ENCODE results near the gene GNG13.
"Not testable (repeated sequence)": the region's sequence is repeated elsewhere in the genome, so short reads cannot be mapped to it uniquely, and the experiment has no call there.

Gene GNG13, protein sequence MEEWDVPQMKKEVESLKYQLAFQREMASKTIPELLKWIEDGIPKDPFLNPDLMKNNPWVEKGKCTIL

DNA sequence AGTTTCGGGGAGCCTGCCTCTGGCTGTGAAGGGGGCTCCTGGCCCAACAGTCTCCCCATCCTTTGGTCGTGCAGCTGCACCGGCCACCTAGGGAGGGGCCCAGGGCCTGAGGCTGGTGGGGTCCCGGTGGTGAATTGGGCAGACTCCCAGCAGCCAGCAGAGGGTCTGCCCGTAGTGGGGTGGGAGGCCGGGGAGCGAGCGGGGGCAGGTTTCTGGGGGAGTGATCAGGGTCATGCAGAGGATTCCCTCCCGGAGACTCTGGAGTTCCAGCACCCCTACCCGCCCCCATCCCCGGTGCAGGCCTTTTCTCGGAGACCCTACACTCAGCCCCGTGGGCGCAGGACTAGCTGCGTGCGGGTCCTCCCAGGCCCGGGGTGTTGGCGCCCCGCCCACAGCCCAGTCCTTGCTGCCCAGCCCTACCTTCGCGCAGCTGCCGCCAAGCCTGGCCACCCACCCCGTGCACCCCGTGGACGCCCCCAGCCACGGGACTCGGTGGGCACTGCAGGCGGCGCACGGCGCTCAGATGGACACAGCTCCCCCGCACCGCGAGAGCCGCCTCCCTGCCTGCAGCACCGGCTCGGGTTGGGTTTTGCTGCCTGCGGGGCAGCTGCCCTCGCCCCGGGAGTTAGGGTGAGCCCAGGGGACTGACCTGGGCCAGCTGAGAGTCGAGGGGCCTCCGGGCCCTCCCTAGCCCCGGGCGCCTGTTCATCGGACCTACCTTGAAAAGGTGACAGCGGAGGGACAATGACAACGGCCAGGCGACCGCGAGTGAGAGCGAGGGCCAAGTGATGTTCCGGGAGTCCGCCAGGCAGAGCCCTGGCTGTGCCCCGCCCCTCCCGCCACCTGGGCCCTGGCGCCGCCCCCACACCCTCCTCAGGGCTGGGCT is at the start of gene GNG13:
Gene GNG13 (minus strand): TSS at position 787 of the 886 bp plus-strand sequence. CDS start 1,657 bp downstream, outside the sequence.
- DNase-seq = no peak

DNA sequence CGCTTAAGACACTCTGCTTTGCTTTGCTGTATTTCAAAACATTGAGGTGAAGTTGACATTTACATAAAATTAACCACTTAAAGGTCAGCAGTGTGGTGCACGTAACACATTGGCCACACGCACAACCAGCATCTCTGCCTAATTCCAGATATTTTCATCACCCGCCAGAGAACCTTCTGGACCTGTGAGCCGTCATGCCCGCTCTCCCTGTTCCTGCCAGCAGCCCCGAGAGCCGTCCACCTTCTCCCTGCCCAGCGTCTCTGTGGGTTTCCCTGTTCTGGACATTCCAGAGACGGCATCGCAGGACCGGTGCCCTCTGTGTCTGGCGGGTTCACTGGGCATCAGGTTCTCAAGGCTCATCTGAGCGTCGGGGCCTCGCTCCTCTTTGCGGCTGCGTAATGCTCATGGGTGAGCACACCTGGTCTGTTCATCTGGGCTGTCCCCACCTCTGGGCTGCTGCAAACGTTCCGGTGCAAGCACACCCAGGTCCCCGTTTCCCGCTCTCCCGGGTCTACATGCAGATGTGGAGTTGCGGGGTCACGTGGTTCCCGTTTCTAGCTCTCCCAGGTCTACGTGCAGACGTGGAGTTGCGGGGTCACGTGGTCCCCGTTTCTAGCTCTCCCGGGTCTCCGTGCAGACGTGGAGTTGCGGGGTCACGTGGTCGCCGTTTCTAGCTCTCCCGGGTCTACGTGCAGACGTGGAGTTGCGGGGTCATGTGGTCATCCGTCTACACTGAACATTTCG is 48.1 kb upstream of the GNG13 start:
- DNase-seq = no peak

DNA sequence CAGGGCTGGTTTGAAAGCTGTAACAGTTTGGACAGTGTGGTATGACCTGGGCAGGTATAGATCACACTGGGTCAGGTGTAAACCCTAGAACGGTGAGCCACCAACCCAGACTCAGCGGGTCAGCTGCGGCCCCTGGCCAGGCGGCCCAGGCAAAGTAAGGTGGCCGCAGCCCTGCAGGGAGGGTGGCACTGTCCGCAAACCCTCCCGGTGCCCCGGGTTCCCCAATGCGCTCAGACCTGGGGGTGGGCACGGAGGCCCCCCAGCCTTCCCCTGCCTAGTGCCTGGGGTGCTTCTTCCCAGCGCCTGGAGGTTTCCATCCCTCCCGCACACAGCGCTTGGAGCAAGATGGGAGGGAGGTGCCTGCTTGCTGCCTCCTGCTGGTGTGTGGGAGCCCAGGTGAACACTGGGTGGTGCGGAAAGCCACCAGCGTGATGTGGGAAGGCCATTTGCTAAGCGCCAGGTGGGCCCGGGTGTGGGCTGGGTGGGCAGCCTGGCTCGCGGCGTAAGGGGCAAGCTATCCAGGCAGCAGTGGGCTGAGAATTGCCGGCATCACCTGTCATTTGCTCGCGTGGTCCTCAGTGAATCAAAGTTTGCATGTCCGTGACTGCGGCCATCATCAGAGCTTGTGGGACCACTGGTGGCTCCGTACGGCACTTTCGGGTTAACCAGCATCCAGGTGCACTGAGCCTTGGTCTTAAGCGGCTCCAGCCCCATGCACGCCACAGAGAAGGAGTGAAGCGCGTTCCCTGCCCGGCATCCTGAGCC is 47.3 kb upstream of the GNG13 start:
- DNase-seq = no peak

DNA sequence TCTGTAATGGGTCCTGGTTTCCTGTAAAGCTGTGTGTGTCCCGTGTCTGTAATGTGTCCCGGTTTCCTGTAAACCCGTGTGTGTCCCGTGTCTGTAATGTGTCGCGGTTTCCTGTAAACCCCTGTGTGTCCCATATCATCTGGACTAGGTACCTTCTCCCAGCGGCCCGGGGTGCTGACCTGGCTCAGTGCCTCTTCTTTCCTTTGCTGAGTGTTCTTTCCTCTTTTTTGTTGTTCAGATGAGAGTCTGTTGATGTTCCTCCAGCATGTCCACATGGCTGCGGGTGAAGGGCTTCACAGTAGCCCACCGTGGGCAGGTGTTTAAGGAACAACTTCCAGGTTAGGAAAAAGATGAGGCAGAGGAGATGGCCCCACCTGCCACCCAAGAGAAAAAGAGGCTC is 46.6 kb upstream of the GNG13 start:
- no peak for DNase-seq

DNA sequence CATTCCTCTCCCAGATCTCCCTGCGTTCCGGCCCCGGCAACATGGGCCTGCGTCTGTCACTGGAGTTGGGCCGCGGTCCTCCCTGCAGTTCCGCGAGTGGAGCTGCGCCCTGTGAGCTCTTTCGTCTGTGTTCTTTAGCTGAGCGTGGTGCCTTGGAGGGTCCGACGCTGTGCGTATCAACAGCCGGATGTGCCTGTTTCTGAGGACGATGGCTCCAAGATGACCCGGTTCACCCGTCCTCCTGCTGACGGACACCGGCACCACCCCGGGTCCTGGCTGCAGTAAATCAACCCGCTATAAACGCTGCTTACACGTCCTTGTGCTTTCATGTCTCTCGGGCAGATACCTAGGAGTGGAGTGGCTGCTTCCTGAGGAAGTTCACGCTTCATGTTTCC is 44.8 kb upstream of the GNG13 start:
- no peak for DNase-seq

DNA sequence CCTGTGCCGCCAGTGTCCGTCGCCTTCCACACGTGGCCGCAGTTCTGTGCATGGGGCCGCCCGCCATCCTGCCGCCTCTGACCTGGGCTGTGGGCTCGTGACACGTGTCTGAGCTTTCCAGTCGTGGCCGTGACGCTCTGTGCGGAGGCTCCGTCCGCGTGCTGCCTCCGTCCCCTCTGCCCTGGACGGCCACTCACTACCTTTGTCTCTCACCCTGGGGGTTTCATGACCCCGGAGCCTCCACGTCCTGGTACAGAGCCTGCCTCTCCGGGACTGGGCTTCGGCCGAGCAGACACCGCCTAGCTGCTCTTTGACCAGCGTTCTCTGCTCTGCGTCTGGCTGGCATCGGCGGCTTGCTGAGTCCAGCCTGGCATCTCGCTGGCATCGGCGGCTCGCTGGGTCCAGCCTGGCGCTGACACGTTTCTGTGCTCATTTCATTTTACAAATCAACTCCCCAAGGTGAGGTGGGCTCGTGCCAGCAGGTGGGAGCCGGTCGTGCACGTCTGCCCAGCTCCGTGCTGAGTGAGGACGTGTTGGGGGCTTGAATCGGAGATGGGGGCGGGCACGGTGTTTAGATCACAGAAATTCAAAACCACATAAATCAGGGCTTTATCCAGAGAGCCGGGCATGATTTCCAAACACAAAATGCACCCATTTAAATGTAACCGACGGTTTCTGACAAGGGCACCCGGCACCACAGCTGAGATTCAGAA is 44.3 kb upstream of the GNG13 start:
- DNase-seq = no peak

DNA sequence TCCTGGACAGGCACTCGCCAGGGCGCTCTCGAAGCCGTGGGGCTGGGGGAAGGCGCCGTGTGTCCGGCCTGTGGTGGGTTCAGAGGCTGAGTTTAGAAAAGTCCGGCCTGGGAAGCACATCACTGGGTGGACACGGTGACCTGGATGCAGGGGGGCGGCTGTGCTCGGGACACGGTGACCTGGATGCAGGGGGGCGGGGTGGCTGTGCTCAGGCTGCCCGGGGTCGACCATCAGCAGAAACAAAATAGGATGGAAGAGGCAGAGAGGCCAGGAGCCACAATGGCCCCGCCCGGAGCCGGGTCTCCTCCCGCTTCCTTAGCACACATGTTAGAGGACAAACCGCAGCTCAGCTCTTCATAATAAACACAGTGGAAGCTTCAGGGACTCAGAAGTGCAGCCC is 43.2 kb upstream of the GNG13 start:
- DNase-seq = no peak

DNA sequence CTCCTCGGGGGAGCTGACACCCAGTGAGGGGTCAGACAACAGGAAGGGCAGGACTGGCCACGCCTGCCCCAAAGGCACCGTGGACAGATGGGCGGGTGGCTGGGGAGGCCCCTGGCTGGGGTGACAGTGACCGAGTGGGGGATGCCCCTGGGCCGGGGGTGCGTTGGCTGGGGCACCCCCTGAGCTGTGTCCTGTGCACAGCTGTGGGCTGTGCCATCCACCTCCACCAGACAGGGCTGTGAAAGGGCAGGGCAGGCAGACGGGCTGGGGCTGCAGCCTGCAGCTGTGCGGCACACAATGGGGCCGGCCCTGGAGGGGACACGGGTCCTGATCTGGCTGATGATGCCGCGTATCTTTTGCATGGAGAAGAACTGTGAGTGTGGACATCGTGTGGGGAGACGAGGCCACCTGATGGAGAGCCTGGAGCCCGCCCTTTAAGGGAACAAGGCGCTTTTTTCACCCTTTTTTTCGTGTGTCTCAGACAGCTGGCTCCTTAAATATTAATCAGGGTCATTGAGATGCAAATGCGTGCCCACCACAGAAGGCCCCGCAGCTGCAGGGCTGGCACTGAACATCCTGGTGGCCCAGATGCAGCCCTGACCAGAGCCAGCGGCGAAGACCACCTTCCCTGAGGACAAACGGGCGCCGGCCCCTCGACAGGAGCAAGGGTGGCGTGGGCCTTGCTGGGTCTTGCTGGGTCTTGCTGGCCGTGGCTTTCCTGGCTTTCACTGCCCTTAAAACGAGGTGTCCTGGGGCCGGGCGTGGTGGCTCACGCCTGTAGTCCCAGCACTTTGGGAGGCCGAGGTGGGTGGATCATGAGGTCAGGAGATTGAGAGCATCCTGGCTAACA is 42.4 kb upstream of the GNG13 start:
- no peak for DNase-seq

DNA sequence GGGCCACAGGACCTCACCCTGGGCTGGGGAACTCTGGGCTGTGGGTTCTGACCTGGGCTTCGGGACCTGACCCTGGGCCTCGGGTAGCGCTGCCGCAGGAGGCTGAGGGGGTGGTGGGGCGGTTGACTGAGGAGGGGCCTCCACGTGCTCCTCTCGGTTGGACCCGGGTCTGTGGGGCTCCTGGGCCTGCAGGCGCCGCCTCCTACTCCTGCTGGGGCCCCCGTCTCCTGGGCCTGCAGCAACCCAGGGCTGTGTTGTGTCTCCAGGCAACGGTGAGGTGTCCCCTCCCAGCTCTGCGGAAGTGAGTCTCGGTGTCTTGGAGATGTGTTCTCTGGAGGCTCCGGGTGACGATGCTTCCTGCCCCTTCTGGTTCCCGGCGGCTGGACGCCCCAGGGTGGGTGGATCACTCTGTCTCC is 41.5 kb upstream of the GNG13 start:
- no peak for DNase-seq

DNA sequence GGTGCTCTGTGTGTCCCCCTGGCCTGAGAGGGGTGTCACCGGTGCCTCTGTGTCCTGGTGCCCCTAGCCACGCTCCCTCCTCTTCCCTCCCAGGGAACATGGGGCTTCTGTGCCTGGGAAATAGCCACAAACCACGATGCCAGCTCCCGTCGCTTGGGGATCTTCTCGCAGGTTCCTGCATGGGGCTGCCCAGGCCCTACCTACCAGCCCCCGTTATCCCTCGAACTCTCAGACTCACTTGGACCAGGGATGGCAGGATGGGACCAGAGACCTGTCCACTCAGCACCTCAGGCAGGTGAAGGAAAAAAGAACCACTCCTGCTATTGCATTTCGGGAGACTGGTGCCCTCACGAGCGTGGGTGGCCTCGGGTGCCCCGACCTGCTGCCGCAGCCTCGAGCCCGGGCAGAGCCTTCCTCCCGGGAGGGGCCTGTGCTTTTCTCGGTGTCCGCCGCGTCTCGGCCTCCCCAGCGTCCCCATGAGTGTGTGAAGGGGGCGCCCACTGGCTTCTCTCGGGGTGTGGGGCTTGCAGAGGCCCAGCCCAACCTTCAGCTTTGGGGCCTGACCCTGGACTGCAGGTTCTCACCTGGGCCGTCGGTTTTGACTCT is 41.0 kb upstream of the GNG13 start:
- DNase-seq = no peak

DNA sequence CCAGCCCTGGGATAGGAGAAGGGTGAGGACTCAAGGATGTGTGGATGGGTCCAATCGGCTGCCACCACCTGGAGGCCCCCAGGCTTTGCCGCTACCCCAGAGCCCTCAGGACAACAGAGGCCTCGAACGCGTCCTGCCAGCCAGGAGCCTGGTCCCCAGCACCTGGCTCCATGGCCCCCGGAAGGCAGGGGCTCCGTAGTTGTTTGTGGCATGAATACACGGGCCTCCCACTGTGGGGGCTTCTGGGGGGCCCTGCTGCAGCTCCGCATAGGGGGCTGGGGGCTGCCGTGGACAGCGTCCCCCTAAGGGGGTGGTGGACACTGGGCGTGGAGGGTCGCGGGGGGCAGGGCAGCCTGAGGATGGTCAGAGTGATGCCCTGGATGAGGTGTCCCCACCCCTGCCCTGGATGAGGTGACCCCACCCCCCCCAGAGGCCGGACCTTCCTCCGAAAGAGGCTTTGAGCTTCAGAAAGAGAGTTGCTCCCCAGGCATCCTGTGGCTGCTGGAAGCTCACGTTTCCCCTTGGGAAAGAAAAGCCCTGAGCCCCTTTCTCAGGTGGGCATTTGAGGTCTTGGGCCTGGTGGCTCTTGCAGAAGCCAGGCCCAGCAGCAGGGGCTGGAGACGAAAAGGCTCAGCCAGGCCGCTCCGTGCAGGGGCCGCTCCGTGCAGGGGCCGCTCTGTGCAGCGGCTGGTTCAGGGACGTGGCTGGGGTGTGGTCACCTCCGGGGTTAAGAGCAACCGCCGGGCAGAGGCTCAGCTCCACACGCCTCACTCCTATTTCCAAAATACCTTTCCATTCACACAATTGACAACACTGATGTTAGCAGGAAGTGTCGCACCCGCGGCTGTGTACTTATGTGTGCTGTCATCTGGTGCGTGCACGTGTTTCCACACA is 40.3 kb upstream of the GNG13 start:
- DNase-seq = no peak

DNA sequence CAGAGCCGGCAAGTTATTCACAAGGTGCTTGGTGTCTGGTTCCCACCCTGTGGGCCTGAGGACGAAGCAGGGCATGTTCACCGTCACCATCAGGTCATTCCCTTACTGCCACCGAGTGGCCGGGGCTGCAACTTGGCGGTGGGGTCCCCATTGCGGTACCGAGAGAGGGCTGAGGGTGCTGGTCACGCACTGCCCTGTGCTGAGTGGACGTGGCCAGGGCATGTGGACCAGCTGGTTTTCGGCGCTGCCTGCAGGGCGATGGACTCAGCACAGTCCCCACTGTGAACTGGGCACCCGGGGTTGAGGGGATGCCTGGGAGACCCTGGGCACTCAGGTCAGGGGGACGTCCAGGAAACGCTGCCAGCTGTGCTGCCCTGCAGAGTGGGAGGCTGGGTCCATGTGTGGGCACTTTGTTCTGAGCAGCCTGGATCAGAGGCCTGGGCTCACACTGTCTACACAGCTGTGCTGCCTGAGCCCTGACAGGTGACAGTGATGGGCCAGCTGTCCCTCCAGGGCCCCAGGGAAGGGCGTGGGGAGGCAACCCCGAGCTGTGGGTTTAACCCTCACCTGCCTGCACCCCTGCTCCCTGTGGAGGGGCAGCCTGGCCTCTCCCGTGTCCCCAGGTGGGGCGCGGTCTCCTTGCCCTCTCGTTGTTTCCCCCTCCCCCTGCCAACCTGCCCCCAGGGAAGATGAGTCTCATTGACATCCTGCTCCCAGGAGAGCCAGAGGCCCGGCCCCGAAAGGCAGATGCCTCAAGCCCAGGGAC is 39.3 kb upstream of the GNG13 start:
- no peak for DNase-seq

DNA sequence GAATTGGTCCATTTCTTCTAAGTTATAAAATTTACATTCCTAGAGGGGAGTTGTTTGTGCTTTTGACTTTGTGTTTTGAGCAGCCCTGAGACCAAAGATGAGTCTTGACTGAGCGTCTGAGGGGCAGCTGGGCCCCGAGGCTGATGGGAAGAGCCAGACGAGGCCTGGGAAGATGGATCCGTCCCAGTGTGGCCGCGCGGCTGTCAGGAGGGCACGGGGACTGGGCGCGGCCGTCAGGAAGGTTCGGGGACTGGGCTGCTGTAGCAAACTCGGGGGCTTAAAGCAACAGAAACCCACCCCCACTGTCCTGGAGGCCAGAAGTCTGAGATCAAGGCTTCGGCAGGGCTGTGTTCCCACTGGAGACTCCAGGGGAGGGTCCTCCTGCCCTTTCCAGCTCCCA is 38.2 kb upstream of the GNG13 start:
- DNase-seq = no peak

DNA sequence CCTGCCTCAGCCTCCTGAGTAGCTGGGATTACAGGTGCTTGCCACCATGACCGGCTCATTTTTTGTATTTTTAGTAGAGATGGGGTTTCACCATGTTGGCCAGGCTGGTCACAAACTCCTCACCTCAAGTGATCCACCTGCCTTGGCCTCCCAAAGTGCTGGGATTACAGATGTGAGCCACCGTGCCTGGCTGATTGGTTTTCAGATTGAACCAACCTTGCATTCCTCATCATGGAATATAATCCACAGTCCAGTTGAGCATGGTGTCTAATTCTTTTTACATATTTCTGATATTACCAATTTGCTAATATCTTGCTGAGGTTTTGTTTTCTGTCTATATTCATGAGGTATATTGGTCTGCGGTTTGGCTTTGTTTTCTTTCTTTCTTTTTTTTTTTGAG is 36.3 kb upstream of the GNG13 start:
- DNase-seq = not testable (repeated sequence)

DNA sequence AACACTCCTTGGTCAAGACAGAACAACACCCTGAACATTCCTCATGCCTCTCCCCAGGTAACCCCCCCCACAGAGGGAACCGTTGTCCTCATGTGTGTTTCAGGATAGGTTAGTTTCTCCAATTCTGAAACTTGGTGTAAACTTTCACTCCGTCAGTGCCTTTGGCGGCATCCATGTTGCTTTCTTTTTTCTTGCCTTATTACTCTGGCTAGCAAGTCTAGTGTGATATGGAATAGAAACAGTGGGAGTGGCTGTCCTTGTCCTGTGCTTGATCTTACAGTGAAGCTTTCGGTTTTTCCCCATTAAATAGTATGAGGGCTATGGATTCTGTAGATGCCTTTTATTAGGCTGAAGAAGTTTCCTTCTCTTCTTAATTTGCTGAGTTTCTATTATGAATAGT is 35.7 kb upstream of the GNG13 start:
- DNase-seq = no peak

DNA sequence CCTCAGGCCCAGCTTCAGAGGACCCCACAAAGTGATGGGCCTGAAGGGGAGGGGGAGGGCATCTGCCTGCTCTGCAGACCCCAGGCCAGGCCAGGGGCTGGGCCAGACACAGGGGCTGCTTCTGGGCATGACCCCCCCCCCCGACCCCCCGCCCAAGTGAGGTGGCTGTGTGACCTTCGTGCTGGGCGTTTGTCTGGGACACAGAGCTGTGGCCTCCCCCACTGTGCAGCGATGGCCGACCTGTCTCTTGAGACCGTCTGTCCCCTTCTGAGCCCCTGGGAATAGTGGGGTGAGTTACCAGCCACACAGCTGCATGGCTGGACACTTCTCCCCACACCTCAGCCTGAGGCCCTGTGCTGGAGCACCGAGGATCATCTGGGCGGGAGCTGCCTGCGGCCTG is 34.8 kb upstream of the GNG13 start:
- DNase-seq = no peak

DNA sequence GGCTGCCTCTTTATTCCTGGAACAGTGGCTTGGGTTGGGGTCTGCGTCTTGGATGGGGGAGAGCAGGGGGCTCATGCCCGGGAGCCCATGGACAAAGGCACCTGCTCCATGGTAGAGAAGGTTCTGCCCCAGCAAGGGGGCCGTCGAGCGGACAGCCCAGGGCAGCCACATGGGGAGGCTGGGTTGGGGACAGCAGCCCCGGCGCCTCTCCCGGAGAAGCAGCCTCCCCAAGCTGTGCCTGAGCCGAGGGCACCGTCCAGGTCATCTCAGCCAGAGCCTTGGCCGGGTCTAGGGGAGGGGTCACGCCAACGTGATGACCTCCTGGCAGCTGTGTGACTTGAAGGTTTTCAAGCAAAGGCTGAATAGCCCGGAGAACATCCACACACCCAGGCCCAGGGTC is 32.9 kb upstream of the GNG13 start:
- no peak for DNase-seq

DNA sequence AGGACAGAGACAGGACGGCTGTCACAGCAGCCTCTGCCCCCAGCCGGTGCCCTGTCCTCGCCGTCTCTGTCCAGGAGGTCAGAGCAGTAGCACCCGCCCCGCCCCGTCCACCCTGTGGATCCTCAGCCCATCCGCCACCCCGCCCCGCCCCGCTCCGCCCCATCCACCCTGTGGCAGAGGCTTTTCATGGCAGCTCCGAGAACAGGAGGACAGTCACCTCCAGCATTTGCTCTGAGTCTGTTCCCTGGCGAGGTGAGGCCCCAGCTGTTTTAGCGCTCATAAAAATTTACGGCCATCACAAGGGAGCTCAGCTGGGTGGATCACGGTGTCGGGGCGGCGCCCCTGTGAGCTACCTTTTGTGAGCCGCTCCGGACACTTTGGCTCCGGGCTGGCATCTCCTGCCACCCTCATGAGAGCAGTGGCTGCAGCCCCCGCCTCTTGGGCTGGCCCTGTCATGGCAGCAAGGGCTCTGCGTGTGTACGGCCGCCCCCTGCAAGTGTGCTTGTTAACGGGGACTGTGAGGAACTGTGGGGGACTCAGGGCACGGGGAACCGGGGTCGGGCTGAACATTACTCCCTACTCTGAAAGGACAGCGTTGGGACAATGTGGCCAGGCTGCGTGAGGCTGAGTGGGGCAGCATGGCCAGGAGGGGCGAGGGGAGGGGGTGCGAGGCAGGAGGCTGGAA is 32.3 kb upstream of the GNG13 start:
- no peak for DNase-seq

Data from fibroblast of skin of right biceps (primary cell).